IPS-20b (cell line): ENCODE measurements around the gene STMN1.

ENCODE experiments used
- H3K27ac ChIP-seq: one replicate; pipeline ENCODE4 v1.5.1; 2013; ENCODE audit warnings: low read length
- H3K27me3 ChIP-seq: 2 replicates; pipeline ENCODE4 v1.6.1; 2013; ENCODE audit warnings: mild to moderate bottlenecking, low read length, inconsistent platforms; ENCODE audit not compliant: insufficient read depth
- H3K36me3 ChIP-seq: 2 replicates; pipeline ENCODE4 v1.6.1; 2013; ENCODE audit warnings: low read depth, mild to moderate bottlenecking, inconsistent platforms, low read length, moderate library complexity; ENCODE audit not compliant: insufficient read depth
- H3K4me1 ChIP-seq: 2 replicates; pipeline ENCODE4 v1.6.1; 2013; ENCODE audit warnings: mild to moderate bottlenecking, control low read depth, inconsistent platforms, low read length, moderate library complexity; ENCODE audit not compliant: insufficient read depth
- H3K4me3 ChIP-seq: 2 replicates; pipeline ENCODE4 v1.5.1; 2013; ENCODE audit warnings: mild to moderate bottlenecking, low read length, inconsistent platforms
- H3K9ac ChIP-seq: 2 replicates; pipeline ENCODE4 v1.6.1; 2013; ENCODE audit warnings: low read depth, mild to moderate bottlenecking, inconsistent platforms, low read length, moderate library complexity
- H3K9me3 ChIP-seq: 2 replicates; pipeline ENCODE4 v1.6.1; 2013; ENCODE audit warnings: mild to moderate bottlenecking, low read depth, low read length, inconsistent platforms; ENCODE audit not compliant: insufficient read depth

STMN1 gene

GRCh38 chr1:25862785-25863485 lies 43.3 kb downstream of the STMN1 start:
- no peak overlapping the region for H3K9ac ChIP-seq
- H3K4me3 ChIP-seq: no peak overlapping the region
- H3K9me3 ChIP-seq: no peaks in the 10 kb centered on the region
- peaks cover 8% of the 10 kb centered on the region; the same call in 1 of the 2 replicates for H3K4me1 ChIP-seq
- no peaks in the 10 kb centered on the region for H3K36me3 ChIP-seq
- no peaks in the 10 kb centered on the region for H3K27me3 ChIP-seq
- no peak overlapping the region for H3K27ac ChIP-seq

DNA sequence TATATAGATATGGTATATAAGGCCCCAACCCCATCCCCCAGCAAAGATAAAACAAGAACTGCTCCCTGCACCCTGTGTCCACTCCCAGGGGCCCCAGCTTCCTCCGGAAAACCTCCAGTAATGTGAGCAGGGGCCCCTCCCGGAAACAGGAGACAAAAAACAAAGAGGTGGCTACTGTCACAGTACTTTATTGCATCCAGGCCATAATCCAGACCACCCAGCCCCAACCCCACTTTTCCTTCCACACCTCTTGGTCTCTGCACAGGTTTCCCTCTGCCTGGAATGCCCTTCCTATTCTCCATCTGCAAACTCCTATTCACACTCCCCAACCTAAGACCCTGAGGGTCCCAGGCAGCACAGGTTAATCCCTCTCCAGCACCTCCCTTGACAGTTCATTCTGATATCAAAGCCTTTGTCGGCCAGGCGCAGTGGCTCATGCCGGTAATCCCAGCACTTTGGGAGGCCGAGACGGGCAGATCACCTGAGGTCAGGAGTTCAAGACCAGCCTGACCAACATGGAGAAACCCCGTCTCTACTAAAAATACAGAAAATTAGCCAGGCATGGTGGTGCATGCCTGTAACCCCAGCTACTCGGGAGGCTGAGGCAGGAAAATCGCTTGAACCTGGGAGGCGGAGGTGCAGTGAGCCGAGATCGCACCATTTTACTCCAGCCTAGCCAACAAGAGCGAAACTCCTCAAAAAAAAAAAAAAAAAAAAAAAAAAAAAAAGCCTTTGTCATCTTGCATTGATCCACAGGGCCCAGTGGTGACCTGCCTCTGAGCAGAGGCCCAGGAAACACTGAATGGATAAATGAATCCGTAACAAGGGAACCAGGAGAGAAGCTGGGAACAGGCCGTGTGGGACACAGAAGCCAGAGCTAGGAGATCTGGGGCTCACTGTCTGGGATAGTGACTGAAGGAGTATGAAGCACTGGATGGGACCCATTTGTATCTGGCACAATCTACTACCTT lies 44.6 kb downstream of the STMN1 start:
- H3K27me3 ChIP-seq: no peaks in the 10 kb centered on the region
- no peaks in the 10 kb centered on the region for H3K4me1 ChIP-seq
- no peak overlapping the region for H3K9ac ChIP-seq
- no peaks in the 10 kb centered on the region for H3K9me3 ChIP-seq
- no peak overlapping the region for H3K4me3 ChIP-seq
- H3K36me3 ChIP-seq: no peaks in the 10 kb centered on the region
- no peak overlapping the region for H3K27ac ChIP-seq

DNA sequence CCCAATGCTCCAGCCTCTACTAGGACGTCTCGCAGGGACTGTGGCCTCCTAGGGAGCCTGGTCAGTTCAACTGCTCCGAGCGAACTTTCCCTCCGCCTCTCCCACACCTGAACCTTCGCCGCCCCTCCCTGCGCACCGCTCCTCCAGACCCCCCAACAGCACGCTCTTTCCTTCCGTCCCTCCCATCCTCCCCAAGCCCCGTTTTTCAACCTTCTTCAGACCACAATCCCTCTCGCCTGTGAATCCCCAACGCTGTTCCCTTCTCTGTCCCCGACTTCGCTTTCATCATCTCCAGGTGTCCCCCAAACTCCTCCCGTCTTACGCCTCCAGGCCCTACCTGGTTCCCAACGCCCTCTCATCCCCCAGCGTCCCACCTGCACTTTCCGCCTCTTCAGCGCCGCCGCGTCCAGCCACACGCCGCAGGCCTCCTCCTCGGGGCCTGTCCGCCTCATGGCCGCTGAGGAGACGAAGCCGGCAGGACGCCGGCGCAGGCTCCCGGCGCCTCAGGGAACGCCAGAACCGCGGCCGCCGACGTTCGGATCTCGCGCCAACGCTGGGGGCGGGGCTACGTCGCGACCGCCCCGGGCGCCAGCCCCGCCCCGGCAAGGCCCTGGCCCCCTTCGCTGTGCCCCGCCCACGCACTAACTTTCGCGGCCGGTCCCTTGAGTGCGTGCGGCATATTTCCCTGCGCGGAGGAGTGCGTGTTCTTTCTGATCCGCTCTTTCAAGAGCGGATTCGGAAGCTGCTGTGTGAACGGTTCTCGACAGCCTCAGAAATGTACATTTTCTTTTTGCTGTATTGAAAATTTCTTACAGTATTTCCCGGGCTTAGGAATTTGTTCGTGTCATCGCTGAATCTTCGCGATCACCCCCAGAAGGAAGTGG lies 47.1 kb downstream of the STMN1 start, which contains the start of gene AUNIP:
Gene AUNIP (minus strand): TSS at position 552 of the 884 bp plus-strand sequence. CDS start 100 bp downstream, at position 452.
- H3K36me3 ChIP-seq: no peaks in the 10 kb centered on the region
- no peaks in the 10 kb centered on the region for H3K4me1 ChIP-seq
- no peaks in the 10 kb centered on the region for H3K9me3 ChIP-seq
- peak within 1 kb of the TSS; percentile 95 for H3K9ac ChIP-seq
- H3K27me3 ChIP-seq: no peaks in the 10 kb centered on the region
- peak within 1 kb of the TSS; percentile 91 for H3K4me3 ChIP-seq
- H3K27ac ChIP-seq: peak within 1 kb of the TSS; percentile 31

GRCh38 chr1:25858494-25858893 lies 47.7 kb downstream of the STMN1 start:
- H3K9me3 ChIP-seq: no peaks in the 10 kb centered on the region
- peak overlapping the region; percentile 91 for H3K4me3 ChIP-seq
- H3K4me1 ChIP-seq: no peaks in the 10 kb centered on the region
- H3K27ac ChIP-seq: no peak overlapping the region
- H3K27me3 ChIP-seq: no peaks in the 10 kb centered on the region
- H3K9ac ChIP-seq: peak overlapping the region; percentile 95
- H3K36me3 ChIP-seq: no peaks in the 10 kb centered on the region

GRCh38 chr1:25856856-25857255 lies 49.4 kb downstream of the STMN1 start:
- no peak overlapping the region for H3K9ac ChIP-seq
- H3K27ac ChIP-seq: no peak overlapping the region
- no peaks in the 10 kb centered on the region for H3K4me1 ChIP-seq
- H3K27me3 ChIP-seq: no peaks in the 10 kb centered on the region
- H3K9me3 ChIP-seq: no peaks in the 10 kb centered on the region
- no peak overlapping the region for H3K4me3 ChIP-seq
- no peaks in the 10 kb centered on the region for H3K36me3 ChIP-seq

- H3K27ac ChIP-seq: no peak overlapping the region
- no peak overlapping the region for H3K4me3 ChIP-seq
- H3K9ac ChIP-seq: no peak overlapping the region
- H3K36me3 ChIP-seq: no peaks in the 10 kb centered on the region
- H3K9me3 ChIP-seq: no peaks in the 10 kb centered on the region
- H3K4me1 ChIP-seq: no peaks in the 10 kb centered on the region
- no peaks in the 10 kb centered on the region for H3K27me3 ChIP-seq
These were observed 51.7 kb downstream of the STMN1 start for GRCh38 chr1:25854554-25854953.
